Stimulated activated CD4-positive, alpha-beta T cell treated with anti-CD3 and anti-CD28 coated beads, Interleukin-1b, Interleukin-23, amount 100 ng/mL, for 1 hour (primary cell): ENCODE results near the gene SUZ12.
"Not testable (repeated sequence)": the region's sequence is repeated elsewhere in the genome, so short reads cannot be mapped to it uniquely, and the experiment has no call there.

Experiments used
- DNase-seq, 2 donors: peaks; one replicate each; pipeline ENCODE4 v3.0.0-alpha.2; 2020; ENCODE audit warnings: low read depth in 2 of 2

SUZ12 gene

GRCh38 chr17:32041306-32041875, 104.6 kb downstream of the SUZ12 start:
- DNase-seq: not testable (repeated sequence)

- not testable (repeated sequence) for DNase-seq
Measured at GRCh38 chr17:32042266-32042665, 105.5 kb downstream of the SUZ12 start.

GRCh38 chr17:32045611-32046010, 108.8 kb downstream of the SUZ12 start:
- not testable (repeated sequence) for DNase-seq

- not testable (repeated sequence) for DNase-seq
Measured at GRCh38 chr17:32047663-32048062, 110.9 kb downstream of the SUZ12 start.
